Upper lobe of left lung (tissue), 4 donors: ENCODE data around the gene PAX5.

Experiments used
- CTCF ChIP-seq, 6 experiments: fragments of 450-650 bp in 4 of 6; fragments of 200-600 bp in 2 of 6; sonication (generic) in 2 of 6; IDR thresholded peaks; one replicate each; pipeline ENCODE4 v1.5.1; 2016 to 2019; ENCODE audit warnings: antibody characterized with exemption in 6 of 6
- POLR2A ChIP-seq, 4 donors: fragments of 450-650 bp; IDR thresholded peaks; one replicate each; pipeline ENCODE4 v1.5.1; 2016 to 2017; ENCODE audit warnings: antibody characterized with exemption in 4 of 4, mild to moderate bottlenecking in 2 of 4

DNA sequence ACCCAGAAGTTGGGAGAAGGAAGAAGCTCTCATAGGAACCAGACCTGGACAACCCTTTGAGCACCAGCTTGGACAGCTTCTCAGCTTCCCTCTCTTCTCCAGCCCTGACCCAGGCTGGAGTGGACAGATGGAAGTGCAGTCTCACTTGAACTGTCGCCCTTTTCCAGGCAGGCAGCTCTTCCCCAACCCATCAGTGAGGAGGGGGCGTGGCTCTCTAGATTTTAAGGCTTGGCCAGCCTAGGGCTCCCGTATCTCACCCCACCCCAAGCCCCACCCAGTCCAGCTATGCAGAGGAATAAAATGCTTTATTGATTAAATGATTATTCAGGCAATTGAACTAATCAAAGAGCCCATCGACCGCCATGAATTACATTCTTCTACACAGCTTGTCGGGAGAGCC, 2.2 kb downstream of the PAX5 start:
- TF ChIP-seq POLR2A (IDR thresholded peaks at IDR 0.05), result no peak
- no peak for TF ChIP-seq CTCF (IDR thresholded peaks at IDR 0.05)
